ENCODE data around the gene COMP.

COMP gene

GRCh38 chr19:18803550-18804138, 12.5 kb upstream of the COMP start:
- no peak for DNase-seq

DNA sequence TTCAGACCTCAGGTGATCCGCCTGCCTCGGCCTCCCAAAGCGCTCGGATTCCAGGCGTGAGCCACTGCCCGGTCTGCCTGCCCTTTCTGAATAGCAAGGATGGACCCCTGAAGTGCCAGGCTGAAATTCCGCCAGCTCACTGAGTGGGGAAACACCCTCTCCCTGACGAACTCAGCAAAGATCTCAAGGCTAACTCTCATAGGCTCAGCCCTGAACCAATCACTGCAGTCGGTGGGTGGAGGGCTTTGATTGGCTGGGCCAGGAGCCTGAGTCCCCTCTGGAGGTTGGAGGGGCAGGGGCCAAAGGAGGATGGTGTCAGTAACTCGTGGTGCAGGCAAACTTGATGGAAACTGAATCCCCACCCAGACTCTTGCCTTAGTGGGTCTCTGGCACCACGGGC, 11.2 kb upstream of the COMP start:
- no peak for DNase-seq

DNA sequence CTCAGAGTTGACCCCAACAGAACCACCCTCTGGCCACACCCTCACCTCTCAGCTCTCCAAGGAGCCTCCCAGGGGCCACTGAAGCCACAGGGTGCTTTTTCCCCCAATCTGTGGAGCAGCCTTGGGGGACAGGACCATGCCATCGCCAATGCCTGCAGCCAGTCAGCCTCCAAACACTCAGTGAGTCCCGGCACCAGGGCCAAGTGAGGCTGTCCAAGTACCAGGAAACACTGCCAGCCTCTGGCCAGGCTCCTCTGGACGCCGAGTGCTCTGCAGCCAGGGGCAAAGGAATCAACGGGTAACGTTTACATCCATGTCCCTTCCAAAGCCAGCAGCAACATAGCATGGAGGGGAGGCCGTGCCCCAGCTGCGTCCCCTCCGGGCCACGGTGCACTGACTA, 9.5 kb upstream of the COMP start:
- DNase-seq = no peak

- no peak for DNase-seq
These were observed 9.0 kb upstream of the COMP start for GRCh38 chr19:18800079-18800478.

DNA sequence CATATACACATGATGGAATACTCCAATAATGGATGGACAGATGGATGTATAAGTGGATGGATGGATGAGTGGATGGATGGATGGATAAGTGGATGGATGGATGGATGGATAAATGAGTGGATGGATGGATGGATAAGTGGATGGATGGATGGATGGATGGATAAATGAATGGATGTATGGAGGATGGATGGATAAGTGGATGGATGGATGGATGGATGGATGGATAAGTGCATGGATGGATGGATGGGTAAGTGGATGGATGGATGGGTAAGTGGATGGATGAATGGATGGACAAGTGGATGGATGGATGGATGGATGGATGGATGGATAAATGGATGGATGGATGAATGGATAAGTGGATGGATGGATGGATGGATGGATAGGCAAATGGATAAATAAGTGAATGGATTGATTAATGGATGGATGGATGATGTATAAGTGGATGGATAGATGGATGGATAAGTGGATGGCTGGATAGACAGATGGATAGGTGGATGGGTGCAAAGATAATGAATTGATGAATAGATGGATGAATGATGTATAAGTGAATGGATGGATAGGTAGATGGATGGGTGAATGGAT, 8.4 kb upstream of the COMP start:
- DNase-seq = no peak

DNA sequence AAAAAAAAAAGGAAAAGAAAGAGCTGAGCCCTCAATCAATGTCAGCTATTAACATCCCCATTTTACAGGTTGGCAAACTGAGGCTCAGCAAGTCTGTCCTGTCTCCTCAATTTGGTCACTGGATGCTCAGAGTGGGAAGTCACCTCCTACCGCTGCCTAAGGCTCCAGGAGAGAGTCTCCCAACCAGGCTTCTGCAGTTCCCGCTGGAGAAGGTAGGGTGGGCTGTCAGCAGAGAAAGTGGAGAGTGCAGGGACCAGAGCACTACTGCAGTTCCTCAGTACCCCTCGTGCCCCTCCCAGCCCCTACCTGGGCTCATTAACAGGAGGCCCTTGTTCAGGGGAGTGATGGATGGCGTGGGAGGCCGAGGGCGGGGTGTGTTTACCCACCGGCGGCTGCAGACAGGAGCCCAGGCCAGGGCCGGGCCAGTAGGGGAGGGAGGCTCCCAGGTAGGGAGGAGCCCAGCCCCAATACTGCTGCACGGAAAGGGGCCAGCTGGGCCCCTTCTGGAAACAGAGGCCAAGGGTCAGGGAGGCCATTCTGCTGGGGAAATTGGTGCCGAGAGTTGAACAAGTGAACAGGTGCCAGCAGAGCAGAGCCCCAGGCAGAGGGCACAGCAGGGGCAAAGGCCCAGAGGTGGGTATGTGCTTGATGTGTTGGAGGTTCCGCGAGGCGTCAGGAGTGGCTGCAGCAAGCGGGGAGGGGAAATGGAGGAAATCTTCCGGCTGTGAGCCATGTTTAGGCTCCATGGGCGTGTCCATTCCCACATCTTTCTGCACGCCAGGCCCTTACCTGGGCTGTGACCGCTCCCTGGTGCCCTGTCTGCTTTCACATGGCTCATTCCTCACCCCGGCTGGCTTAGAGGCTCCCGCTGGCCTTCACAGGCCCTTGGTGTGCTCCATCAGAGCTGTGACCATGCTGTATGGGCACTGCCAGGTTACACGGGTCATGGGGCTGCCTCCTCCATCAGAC, 7.6 kb upstream of the COMP start:
- no peak for DNase-seq

DNA sequence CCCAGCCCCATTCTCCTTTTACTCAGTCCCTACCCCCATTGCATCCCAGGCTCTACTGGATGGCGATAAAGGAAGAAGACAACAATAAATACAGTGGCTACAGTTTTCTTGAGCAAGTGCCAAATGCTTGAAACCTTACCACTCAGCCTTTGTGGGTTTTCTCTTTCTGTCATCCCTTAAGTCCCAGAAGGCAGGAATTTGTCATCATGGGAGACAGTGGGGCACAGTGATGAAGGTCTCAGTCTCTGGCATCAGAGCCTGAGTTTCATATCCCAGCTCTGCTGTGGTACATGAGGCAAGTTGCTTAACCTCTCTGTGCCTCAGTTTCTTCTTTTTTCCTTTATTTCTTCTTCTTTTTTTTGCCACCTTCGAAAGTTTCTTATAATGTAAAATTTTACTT, 5.1 kb upstream of the COMP start:
- DNase-seq = no peak

GRCh38 chr19:18795540-18795939, 4.4 kb upstream of the COMP start:
- no peak for DNase-seq

- no peak for DNase-seq
These were observed 3.6 kb upstream of the COMP start for GRCh38 chr19:18794692-18795091.

DNA sequence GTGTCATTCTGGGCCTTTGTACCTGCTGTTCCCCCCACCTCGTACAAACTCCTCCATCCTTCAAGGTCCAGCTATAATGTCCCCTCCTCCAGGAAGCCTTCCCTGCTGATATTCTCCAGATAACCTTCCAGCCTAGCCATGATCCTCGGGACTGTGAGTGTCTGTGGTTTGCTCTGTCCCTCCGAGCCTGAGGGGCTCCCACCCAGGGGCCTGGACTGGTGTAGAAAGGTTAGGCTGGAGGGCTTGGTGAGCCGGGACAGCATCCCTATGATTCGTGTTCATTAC, 2.9 kb upstream of the COMP start:
- no peak for DNase-seq

GRCh38 chr19:18793144-18794028, 2.3 kb upstream of the COMP start:
- DNase-seq = no peak

DNA sequence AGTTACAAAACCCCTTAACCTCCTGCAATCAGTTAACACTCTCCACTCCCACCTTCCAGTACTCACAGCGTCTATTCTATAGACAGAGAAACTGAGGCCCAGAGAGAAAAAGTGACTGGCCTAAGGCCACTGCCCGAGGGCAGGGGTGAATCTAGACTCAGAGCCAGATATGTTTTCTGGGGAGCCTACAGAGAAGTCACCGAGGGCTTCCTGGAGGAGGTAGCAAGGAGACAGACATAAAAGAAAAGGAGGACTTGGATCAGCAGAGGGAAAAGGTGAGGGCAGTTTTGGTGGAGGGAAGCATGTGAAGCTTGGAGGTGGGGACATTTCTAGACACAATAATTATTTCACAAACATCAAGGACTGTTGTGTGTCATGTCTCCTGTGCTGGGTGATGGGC, 1.6 kb upstream of the COMP start:
- DNase-seq = no peak

DNA sequence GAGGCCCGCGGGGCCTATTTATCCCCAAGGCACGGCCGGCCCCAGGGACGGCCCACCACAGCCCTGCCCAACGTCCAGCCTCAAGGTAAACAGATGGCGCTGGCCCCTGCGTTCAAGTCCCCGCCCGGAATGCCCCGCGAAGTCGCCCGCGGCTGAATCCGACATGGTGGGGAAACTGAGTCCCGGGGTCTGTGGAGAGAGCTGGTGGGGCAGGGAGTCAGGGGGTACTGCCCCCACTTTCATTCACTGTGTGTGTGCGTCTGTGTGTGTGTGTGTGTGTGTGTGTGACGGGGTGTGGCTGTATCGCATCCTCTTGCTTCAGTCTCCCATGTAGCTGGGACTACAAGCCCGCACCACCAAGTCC, 192 bp upstream of the COMP start:
- DNase-seq = no peak

DNA sequence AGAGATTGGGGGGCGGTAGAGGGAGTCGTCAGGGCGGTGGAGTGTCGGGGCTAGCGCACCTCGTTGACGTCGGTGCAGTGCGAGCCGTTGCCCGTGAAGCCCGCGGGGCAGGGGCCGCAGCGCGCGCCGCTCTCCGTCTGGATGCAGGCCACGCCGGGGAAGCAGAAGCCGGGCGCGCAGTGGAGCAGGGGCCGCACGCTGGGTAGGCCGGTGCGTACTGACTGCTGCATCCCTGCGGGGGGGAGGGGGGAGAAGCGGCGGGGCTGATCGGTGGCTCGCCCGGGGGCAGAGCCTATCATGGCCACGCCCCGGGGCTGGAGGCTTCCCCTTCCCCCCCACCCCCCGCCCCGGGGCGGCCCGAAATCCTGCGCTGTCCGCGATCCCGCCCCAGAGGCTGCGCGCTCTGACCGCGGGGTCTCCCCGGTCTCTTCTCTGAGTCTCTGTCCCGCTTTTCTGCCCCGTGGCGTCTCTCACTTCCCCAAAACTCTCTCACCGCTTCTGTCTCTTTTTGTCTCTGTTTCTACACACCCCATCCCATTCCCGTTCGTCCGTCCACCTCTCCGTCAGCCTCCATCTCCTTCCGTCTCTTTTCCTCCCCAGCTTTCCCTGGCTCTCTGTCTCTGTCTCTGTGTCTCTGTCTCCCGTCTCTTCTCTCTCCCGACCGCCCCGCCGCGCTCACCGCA, 1.1 kb downstream of the COMP start:
- DNase-seq = peak in 1 of 2 donors; percentile 22

DNA sequence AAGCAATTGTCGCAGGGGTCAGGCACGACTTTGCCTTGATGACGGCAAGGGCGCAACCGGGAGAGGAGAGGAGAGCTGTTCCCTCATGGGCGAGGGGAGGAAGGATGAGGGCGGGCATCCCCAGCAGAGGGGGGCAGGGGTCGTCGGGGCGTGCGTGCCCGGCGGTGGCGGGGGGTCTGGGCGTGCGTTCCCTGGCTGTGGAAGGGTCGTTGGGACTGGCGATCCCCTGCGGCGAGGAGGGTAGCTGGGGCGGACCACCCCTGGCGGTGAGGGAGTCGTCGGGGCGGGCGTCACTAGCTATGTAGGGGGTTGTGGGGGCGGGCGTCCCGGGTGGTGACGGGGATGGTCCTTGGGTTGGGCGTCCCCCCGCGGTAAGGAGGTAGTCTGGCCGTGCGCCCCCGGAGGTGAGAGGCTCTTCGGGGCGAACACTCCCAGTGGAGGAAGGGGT, 1.7 kb downstream of the COMP start:
- DNase-seq = no peak

DNA sequence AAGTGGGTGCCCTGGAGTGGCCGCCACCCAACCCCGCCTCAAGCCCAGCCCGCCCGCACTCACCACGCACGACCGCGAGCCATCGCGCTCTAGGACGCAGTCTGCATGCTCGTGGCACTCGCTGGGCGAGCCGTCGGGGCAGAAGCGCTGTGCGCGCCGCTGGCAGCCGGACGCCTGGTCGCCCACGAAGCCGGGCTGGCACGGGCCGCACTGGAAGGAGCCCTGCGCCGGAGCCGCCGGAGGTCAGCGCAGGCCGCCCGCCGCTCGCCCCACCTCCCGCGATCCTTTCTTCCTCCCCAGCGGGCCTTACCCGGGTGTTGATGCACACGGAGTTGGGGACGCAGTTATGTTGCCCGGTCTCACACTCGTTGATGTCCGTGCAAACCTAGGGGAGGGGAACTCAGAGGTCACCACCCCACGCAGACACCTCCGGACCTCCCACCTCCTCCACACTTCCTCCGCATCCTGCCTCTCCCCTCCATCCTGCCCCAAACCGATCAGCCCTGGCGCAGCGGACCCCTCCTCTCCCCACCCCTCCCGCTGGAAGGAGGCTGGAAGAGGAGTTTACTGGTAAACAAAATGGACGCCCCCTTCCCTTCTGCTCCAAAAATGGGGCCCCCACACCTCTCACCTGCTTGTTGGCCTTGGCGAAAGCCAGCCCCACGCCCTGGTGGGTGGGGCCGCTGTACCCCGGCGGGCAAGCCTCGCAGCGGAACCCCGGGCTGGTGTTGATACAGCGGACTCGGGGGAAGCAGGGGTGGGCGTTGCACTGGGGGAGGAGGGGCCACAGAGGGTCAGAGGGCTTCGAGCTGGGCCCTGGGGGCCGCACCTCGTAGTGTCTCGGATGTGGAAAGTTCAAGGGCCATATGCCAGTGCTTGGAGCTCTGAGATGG, 2.3 kb downstream of the COMP start:
- no peak for DNase-seq

DNA sequence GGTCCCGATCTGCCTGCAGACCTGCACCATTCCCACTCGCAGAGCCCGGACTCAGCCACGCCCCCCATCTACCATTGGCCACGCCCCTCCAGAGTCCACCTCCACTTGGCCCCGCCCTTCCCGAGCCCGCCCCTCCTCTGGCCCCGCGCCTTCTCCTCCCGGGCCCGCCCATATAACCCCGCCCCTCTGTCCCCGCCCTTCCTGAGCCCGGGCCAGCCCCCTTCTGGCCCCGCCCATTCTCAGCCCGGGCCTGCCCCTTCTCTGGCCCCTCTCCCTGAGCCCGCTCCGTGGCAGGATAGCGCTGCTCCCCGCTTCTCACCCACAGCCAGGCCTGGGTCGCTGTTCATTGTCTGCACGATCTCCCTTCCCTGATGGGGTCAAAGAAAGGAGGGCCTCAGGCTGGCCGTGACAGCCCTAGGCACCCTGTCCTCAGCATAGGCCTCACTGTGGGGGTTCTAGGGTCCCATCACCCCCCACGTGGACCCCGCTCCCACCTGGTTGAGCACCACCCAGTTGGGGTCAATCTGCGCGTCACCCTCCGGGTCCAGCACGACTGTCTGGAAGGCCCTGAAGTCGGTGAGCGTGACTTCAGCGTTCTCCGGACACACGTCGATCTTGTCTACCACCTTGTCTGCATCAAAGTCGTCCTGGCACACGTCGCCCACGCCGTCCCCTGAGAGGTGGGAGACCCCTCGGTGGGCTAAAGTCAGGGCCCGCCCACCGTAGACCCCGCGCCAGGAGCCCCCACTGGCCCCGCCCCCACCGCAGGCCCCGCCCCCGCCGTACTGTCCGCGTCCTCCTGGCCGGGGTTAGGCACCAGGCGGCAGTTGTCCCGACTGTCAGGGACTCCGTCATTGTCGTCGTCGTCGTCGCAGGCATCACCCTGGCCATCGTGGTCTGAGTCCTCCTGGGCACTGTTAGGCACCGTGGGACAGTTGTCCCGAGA, 5.7 kb downstream of the COMP start:
- peak; percentile 55 to 59 for DNase-seq

- no peak for DNase-seq
These were observed 6.4 kb downstream of the COMP start for GRCh38 chr19:18784786-18785120.

GRCh38 chr19:18783958-18784785, 6.9 kb downstream of the COMP start:
- DNase-seq = no peak

Data from activated CD4-positive, alpha-beta T cell treated with anti-CD3 and anti-CD28 coated beads for 4 hours (primary cell).